Fibroblast of peridontal ligament (primary cell): ENCODE data around the gene SPSB3.
"Not testable (repeated sequence)": the region's sequence is repeated elsewhere in the genome, so short reads cannot be mapped to it uniquely, and the experiment has no call there.

Source experiments
- DNase-seq: peaks from one replicate; pipeline ENCODE4 v3.0.0-alpha.2; 2010; ENCODE audit errors: extremely low read depth

Gene SPSB3

DNA sequence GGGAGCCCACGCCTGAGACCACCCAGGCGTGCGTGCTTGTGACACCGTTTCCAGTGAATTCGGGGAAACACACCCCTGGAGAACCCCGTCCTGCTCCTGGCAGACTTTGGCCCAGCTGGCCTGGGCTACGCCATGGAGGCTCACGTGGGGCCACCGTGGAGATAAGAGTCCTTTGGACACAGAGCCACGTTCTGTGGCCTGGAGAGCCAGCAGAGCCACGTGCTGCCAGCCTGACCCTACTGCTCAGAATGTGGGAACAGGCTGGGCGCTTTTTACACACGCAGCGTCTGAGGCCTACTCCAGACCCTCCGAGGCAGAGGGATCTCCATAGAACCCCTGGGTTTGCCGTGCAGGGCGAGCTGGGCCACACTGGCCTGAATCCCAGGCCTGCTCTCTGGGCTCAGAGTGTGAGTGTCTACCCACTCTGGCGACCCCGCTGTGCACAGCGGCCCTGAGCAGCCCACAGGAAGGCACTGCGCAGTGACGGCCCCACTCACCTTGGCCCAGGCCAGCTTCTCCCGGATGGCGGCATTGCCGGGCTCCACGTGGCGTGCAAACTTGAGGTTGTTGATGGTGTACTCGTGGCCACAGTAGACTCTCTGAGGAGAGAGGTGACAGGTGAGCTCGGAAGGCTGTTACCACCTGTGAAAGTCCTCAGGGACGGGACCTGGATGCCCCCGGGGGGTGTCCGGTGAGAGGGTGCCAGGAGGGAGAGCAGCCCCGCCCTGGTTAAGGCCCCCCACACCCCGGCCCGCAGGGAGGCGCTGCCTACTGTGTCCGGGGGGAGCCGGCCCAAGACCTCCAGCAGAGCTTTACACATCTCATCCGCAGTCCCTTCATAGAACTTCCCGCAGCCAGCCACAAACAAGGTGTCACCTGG, 34.3 kb upstream of the SPSB3 start:
- DNase-seq, result no peak

DNA sequence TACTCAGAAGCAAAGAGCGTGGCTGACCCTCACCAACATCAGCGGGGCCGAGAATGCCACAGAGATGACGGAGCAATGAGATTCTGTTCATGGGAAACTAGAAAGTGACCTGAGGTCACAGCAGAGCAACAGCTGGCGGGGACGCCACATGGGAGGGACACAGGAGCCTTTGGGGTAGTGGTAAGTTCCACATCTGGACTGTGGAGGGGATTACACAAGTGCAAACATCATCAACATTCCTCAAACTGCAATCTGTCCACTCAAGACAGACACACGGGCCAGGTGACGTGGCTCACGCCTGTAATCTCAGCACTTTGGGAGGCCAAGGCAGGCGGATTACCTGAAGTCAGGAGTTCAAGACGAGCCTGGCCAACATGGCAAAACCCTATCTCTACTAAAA, 33.1 kb upstream of the SPSB3 start:
- no peak for DNase-seq

DNA sequence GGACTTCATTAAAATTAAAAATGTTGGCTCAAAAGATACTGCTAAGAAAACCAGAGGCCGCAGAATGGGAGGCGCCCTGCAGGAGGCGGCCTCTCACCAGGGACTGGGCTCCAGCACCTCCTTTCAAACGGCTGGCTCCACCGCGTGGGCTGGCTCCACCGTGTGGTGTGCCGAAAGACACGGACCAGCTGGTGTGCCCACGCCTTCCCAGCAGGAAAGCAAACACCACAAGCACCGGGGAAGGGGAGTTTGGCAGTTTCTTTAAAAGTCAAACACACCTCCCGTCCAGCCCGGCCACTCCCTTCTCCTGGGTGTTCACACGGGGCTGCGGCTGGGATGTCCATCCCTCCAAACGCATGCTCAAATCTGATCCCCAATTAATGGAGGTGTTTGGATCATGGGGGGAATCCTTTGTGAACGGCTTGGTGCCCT, 30.4 kb upstream of the SPSB3 start:
- peak; percentile 59 for DNase-seq

DNA sequence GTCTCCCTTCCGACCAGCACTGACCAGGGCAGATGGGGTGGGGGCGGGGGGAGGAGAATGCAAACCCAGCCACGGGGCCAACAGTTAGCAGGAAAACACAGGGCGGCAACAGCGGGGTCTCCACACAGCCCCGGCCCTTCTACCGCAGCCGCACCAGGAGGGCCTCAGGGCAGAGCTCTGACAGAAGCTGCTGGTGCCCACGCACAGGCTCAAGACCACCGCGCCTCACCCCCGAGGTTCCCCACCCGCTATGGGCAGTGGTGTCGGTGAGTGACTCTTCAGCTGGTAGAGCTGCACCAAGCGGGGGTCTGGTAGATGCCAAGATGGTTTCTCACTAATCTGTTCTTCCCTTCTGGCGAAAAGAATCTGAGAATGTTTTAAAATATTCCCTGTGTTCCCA, 28.2 kb upstream of the SPSB3 start:
- no peak for DNase-seq

DNA sequence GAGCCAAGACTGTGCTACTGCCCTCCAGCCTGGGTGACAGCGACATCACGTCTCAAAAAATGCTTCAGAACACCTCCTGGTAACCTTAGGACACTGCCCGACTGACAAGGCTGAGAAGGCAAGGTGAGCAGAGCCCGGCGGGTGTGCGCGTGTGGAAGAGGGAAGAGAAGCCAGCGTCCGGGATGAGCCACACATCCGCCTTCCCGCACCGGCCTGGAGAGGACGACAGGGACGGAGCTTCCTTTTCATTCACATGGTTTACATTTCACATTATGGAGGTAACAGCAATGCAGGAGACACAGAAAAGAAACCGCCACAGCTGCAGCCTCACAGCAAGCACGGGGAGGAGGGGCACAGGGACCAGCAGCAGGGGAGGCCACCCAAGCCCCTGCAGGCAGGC, 27.7 kb upstream of the SPSB3 start:
- DNase-seq, result no peak

DNA sequence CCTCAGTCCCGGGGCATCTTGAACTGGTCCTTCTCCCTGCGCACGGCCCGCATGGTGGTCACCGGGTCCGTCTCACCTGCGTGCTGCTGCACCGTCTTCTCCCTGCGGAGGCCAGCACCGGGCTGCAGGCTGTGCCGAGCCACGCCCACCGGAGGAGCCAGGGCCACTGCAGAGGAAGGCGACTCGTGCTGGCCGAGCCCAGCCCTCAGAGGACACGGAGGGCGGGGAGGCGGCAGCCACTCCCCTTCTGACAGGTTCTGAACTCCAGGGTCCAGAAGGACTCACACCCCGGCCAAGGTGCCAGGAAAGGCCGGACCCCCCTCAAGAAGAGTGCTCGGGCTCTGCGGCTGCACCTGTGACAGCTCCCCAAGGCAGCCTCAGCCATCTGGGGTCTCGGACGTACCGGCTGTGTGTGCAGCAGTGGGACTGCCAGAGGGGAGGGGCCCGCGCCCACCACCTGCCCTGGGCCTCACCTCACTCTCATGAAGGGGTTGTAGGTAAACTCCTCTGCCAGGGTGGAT, 27.0 kb upstream of the SPSB3 start:
- no peak for DNase-seq

DNA sequence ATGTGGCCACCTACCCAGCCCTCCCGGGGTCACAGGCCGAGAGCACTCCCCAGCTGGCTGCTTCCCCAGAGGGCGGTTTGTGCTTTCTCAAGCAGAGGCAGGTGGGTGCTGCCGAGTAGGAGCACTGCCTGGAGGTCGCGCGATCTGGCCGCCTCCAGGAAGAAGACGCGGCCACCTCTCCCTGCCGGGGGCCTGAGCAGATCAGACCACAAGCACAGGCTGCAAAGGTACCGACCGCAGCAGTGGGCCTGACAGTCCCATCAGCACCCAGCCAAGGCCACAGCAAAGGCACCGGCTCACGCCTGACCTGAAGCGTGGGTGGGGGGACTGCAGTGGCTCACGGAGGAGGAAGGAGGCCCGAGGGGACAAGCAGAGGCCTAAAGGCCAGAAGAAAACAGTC, 26.3 kb upstream of the SPSB3 start:
- DNase-seq, result no peak

DNA sequence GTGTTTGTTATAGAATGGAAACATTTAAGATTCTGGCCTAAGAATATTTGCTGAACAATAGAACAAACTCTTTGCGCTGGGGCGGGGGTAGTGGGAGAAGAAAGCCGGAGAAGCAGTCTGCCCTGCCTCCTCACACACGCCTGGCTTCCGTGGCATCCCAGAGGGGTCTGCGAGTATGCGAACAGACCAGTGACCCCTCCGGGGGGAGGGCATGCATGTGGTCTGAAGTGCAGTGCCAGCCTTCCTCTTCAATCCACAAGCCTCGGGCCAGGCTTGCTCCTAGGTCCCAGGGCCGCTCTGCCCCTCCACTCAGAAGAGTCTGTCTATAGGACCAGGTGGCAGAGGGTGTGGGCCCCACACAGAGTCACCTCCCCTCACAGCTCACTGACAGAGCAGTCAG, 25.3 kb upstream of the SPSB3 start:
- no peak for DNase-seq

DNA sequence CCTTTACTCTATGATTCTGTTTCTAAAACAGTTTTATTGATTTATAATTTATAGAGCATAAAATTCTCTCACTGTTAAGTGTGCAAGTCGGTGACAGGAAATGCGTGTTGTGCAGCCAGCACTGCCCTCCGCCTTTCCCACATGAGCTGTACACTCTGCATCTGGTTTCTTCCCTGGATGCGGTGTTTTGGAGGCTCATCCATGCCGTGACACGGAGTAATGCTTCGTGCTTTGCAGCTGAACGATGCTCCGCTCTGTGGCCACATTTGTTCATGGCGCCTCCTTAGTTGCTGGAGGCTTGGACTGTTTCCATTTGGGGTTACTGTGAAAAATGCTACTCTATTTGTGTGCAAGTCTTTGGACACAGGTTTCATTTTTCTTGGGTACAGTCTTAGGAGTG, 18.3 kb upstream of the SPSB3 start:
- no peak for DNase-seq

DNA sequence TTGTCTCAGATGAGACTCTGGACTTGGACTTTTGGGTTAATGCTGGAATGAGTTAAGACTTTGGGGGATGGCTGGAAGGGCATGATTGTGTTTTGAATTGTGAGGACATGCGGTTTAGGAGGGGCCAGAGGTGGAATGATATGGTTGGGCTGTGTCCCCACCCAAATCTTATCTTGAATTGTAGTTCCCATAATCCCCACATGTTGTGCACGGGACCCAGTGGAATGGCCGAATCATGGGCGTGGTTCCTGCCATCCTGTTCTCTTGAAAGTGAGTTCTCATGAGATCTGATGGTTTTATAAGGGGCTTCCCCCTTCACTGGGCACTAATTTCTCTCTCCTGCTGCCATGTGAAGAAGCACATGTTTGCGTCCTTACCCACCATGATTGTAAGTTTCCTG, 16.9 kb upstream of the SPSB3 start:
- not testable (repeated sequence) for DNase-seq

DNA sequence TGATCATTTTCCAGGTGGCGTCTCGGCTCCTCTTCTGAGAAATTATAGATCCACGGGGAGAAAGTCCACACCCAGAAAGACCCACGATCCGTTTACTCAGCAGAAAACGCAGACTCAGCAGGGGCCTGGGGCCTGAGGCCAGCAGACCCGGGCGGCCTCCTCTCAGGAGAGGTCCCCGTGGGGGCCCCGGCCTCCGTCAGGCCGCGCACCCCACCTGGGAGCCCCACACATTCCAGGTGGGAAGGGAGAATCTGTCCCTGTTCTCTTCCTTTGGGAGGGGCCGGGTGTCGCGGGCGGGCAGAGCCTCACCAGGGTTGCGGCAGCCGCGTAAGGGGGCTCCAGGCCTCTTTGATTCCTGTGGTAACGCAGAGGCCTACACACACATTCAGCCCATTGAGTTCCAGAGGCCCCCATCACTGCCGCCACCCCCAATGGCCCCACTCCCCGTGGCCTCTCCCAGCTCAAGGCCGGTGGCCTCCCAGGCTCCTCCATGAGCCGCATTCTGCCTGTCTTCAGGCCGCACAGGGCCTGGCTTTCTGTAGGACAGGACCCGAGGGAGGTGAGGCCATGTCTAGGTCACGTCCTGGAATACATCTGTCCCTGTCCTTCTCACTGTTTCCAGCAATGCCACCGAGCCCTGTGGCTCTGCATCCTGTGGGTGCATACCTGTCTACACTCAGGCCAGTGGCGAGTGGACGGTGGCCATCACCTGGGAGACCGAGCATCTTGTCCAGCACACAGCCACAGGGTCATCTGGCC, 12.7 kb upstream of the SPSB3 start:
- no peak for DNase-seq

DNA sequence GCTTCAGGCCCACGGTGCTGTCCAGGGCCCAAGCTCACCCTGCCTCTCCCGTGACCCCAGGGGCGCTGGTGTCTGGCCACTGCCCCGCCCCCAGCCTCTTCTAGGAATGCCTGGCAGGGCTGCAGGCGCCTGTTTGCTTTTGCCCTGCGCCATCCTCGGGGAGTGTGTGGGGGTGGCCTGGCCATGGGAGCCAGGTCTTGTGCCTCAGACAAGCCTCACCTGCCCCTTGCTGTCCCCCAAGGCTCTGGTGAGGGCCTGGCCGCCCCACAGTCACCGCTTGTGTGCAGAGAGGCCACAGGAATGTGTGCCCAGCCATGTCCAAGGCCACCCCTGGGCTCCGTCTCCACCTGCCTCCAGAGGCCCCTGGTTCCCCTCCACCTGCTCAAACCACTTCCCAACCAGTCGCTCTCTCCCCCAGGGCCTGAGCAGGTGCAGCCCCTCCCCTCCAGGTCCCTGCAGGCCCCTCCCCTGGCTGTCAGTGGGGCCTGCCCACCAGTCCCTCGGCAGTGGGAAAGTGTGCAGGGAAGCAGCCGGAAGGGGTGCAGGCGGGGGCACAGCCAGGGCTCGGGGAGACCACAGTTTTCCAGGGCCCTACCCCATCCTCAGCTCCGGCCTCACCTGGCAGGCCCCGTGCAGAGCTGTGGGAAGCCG, 12.0 kb upstream of the SPSB3 start:
- no peak for DNase-seq

DNA sequence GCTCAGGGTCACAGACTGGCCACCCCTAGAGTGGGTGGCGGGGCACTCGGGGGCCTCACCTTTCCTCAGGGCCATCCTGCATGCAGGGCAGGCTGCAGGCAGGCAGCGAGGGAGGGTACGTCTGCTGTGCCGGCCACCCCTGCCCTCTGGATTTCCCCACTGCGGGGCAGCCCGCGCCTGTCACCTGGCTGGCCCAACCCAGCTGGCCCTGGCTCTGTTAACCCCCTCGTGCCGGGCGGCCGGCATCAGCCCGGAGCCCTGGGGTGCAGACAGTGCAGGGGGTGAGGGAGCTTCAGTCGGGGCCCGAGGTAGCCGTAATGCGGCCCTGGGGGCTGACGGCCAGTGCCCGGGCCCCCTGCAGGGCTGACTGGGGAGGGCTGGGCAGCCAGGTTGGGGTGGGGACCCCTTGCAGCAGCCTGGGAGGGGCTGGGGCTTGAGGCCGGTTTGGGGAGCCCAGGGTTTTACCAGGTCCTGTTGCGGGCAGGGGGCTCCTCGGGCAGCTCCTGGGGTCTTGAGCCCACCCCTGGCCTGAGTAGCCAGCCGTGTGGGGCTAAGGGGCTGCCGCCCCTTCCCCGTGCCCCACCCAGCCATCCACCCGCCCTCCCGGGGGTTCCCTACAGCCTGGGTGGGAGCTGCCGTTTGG, 11.3 kb upstream of the SPSB3 start, which contains the start of gene IGFALS:
IGFALS (minus strand) TSS at position 128 of the 643 bp plus-strand sequence; CDS start at position 75, 53 bp downstream.
- DNase-seq, result no peak

DNA sequence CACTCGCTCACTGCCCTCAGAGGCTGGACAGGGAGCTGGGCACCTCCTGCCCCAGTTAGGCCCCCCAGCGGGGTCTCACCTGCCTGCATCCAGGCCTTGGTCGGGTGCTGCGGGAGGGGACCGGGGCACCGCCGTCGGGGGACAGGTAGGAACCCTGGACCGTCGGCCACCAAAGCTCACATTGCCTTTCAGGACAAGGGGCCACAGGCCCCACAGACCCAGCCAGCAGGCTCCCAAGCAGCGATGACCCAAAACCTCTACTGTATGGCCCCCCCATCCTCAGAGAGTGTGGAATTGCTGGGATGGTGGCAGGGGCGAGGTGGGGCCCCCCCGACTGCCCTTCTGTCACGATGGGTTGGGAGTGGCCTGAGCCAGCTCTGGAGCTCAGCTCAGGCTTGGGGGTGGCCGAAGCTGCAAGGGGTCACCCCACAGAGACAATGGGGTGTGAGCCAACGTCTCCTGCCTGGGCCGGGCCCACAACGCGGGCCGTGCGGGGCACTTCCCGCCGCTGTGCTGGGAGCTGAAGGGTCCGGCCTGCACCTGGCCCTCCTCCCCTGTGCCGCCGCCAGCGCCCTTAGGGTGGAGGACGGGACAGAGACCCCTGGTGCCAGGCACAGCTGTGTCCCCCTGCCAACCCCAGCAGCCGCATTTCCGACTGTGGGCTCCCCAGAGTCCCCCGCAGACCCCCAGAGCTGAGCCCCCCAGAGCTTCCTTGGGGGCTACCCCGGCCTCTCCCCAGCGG, 10.6 kb upstream of the SPSB3 start:
- no peak for DNase-seq

DNA sequence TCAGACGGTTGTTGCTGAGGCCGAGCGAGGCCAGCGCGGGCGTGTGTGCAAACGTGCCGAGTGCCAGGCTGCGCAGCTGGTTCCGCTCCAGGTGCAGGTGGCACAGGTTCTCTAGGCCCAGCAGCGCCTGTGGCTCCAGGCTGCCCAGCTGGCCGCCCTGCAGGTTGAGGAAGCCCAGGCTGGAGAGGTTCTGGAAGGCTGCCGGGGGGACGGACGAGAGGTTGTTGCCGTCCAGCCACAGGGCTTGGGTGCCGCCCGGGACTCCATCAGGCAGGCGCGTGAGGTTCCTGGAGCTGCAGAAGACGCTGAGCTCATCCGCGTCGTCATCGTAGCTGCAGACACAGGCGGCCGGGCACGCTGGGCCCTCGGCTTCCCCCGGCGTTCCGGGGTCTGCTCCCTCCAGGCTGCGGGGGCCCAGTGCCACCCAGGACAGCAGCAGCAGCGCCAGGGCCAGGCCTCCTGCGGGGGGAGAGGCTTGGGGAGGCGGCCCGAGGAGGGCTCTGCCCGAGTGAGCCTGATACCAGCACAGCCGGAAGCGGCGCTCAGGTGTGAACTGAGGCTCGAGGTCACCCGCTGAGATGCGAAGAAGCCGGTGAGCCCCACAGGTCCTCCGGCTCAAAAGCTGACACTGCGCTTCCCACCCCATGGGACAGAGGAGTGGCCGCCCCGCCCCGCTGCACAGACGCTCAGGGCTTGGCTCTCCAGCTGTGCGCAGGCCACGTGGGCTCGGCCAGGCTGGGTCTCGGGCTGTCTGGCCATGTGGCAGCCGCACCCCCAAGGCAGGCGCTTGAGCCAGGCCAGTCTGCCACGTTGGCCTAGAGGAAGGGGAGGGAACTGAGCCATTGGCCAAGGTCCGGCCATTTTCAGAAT, 9.8 kb upstream of the SPSB3 start:
- DNase-seq, result no peak

DNA sequence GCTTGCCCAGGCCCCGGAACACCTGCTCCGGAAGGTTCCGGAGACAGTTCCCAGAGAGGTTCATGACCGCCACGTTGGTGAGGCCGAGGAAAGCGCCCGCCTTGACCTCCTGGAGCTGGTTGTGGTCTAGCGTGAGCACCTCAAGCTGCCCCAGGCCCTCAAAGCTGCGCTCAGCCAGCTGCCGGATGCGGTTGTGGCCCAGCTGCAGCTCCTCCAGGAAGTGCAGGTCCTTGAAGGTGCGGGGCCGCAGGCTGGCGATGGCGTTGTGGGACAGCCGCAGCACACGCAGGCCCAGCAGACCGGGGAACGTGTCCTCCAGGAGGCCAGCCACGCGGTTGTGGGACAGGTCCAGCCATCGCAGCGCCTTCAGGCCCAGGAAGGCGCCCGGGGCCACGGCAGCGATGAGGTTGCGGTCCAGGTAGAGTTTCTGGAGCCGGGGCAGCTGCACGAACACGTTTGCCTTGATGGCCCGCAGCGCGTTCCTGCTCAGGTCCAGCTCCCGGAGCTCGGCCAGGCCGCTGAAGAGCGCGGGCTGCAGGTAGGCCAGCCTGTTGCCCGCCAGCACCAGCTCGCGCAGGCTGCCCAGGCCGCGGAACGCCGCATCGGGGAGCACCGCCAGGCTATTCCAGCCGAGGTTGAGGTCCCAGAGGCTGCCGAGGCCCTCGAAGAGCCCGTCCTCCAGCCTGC, 9.0 kb upstream of the SPSB3 start:
- DNase-seq, result no peak

DNA sequence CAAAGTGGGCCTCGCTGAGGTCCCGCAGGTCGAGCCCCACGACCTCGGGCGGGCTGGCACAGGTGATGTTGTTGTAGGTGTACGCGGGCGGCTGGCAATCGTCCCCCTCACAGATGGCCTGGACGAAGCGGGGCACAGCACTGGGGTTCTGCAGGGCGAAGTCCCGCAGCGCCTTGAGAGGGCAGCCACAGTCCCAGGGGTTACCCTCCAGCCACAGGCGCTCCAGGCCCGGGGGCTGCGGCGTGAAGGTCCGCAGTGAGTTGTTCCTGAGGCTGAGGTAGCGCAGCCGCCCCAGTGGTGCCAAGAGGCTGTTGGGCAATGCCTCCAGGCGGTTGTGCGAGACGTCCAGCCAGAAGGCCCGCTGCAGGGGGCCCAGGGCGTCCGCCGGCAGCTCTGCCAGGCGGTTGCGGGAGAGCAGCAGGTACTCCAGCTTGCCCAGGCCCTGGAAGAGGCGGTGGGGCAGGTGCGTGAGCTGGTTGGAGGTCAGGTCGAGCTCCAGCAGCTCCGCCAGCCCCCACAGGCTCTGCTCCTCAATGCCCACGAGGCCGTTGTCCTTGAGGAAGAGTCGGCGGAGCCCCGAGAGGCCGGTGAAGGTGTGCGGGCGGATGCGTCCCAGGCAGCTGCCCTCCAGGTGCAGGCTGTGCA, 8.4 kb upstream of the SPSB3 start:
- no peak for DNase-seq

DNA sequence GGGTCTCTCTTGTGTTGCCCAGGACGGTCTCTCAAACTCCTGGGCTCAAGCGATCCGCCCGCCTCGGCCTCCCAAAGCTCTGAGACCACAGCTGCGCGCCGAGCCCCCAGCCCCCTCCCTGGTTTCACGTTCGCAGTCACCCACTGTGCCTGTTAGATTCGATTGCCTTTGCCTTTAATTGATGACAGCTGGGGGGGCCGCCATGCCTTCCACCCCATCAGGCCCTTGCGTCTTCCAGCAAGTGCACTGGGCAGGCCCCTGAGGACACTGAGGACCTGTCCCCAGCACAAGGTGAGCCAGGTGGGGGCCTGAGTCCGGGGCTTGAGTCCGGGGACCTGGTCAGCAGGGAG, 7.9 kb upstream of the SPSB3 start:
- DNase-seq, result no peak

DNA sequence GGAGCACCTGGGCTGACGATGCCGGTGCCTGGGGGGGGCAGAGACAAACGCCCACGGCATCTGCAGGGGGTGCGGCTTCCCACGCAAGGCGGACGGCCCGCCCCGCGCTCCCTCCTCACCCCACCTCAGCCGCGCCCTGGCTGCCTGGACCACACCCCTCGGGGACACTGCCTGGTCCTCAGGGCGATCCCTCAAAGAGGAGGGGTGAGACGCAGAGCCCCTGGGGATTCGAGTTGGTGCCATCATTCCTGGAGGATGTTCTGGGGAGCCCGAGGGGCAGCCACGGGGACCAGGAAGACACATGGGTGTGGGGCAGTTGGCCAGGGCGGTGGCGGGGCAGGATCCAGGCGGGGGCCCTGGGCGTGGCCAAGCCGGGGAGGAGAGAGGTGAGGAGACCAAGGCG, 7.3 kb upstream of the SPSB3 start:
- no peak for DNase-seq
